NCI-H2029 (cell line): ENCODE results near the gene NLRX1.
"Not testable (repeated sequence)": the region's sequence is repeated elsewhere in the genome, so short reads cannot be mapped to it uniquely, and the experiment has no call there.

Source experiments
- DNase-seq: peaks from one replicate; lab custom pipeline; 2025; lab: John Stamatoyannopoulos, UW

The NLRX1 gene

DNA sequence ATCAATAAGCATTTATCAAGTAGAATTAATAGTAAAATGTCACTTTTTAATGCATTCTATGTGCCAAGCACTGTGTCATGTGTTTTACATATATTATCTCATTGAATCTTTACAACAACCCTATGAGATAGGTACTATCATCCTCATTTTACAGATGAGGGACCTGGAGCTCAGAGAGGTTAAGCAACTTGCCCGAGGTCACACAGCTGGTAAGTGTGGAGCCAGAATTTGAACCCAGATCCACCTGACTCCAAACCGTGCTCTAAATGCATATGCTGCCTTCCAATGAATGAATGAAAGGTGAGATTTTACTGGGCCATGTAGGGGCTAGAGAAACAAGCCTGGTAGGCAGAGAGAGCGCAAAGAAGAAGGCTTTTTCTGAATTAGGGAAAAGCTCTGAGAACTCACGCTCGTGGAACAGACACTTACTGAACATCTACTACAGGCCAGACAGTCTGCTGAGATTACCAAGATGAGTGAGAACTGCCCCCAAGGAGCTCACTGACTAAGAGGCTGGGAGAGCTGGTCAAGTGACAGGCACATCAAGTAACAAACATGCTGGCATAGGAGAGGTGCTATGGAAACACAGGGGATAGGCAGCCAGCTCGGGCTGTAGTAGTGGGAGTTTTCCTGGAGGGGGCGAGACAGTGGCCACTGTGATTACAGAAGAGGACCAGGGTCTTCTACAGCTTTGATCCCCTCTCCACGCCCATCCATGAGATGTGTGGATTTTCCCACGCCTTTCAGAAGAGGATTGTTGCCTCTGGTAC lies 15.3 kb upstream of the NLRX1 start:
- no peak for DNase-seq

DNA sequence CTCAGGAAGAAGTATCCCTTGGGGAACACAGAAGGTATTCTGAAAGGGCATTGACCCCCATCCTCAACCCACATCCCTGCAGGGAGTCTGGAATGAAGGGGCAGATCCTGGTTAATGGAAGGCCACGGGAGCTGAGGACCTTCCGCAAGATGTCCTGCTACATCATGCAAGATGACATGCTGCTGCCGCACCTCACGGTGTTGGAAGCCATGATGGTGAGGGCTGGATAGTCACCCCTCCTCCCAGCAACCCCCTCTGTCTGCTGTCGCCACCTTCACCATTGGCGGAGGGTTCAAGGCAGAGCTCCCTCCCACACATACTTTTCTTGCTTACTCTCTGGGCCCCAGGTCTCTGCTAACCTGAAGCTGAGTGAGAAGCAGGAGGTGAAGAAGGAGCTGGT lies 14.3 kb upstream of the NLRX1 start:
- DNase-seq = no peak

- DNase-seq = no peak
Measured at GRCh38 chr11:119155733-119156492, 12.6 kb upstream of the NLRX1 start.

- DNase-seq = no peak
Measured at GRCh38 chr11:119156496-119156895, 12.0 kb upstream of the NLRX1 start.

DNA sequence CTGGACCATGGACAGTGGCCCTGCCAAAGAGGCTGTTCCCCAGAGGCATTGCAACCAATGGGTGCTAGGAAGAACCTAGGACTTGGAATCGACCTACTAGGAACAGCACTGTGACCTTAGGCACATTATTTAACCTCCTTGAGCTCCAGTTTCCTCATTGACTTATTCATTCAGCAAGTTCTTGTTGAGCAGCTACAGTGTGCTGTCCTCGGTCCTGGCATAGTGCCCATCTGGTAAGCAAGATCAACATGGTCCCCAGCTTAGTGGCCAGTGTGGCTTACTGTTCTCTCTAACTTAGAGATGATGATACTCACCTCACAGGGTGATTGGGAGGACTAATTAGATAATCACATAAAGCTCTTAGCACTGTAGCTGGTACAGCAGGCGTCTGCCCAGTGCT lies 11.5 kb upstream of the NLRX1 start:
- no peak for DNase-seq

- DNase-seq = no peak
Measured at GRCh38 chr11:119158467-119158866, 10.1 kb upstream of the NLRX1 start.

DNA sequence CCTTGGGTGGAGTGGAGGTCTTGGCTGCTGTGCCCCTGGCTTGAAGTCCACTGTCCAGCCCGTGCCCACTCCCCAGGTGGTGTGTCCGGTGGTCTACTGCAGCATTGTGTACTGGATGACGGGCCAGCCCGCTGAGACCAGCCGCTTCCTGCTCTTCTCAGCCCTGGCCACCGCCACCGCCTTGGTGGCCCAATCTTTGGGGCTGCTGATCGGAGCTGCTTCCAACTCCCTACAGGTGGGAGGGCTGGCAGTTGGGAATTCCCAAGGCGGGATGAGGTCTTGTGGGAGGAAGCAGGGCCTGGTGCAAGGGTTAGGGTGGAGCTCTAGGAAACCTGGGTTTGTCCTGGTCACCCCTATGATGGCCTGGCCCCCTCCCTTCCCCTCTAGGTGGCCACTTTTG lies 8.4 kb upstream of the NLRX1 start:
- DNase-seq = no peak

GRCh38 chr11:119161871-119162270 lies 6.7 kb upstream of the NLRX1 start:
- no peak for DNase-seq

- no peak for DNase-seq
Measured at GRCh38 chr11:119166368-119167076, 2.0 kb upstream of the NLRX1 start.

GRCh38 chr11:119167077-119167458 lies 1.5 kb upstream of the NLRX1 start:
- DNase-seq = not testable (repeated sequence)

- no peak for DNase-seq
Measured at GRCh38 chr11:119167933-119168332, 592 bp upstream of the NLRX1 start.

GRCh38 chr11:119169282-119169719 lies 776 bp downstream of the NLRX1 start:
- DNase-seq = no peak

DNA sequence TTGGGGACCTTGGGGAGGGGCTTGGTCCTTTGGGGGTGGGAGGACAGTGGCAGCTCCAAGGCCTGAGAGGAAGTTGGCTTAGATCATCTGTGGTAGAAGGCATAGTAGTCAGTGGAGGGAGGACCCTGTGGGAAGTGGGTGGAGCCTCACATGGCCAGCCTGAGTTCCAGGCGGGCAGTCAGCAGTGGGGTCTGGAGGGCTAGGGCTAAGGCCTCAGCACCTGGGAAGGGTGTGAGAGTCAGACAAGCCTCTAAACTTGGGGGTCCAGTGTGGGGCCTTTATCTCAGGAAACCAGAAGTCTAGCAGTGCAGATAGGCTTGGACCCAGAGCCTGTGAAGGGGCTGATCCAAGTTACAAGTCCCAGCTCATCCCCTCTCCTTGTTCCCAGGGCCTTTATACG lies 4.0 kb downstream of the NLRX1 start:
- no peak for DNase-seq

GRCh38 chr11:119173453-119173852 lies 4.9 kb downstream of the NLRX1 start:
- no peak for DNase-seq

- peak; percentile 38 for DNase-seq
Measured at GRCh38 chr11:119175493-119176077, 7.1 kb downstream of the NLRX1 start.

DNA sequence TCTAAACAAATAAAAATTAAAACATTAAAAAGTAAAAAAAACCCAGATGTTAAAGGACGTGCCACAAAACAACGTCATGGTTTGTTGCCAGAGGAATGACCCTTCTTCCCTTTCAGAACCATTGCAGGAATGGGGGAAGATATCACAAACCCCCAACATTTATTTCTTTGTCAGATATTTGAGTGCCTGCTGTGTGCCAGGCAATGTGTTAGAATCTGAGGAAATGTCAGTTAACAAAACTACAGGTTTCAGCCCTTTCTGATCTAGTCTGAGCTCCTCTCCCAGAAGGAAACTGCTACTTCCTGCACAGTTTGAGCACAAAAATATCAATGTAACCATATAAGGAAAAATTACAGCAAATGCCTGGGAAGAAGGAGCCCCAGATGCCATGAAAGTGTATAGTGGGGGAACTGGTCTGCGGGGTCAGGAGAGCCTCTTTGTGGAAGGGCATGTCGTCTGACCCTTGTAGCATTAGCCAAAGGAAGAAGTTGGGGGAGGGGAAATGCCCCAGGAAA lies 9.7 kb downstream of the NLRX1 start:
- DNase-seq = no peak

- no peak for DNase-seq
Measured at GRCh38 chr11:119179342-119179741, 10.8 kb downstream of the NLRX1 start.

- DNase-seq = peak; percentile 95
Measured at GRCh38 chr11:119179983-119180382, 11.5 kb downstream of the NLRX1 start.

DNA sequence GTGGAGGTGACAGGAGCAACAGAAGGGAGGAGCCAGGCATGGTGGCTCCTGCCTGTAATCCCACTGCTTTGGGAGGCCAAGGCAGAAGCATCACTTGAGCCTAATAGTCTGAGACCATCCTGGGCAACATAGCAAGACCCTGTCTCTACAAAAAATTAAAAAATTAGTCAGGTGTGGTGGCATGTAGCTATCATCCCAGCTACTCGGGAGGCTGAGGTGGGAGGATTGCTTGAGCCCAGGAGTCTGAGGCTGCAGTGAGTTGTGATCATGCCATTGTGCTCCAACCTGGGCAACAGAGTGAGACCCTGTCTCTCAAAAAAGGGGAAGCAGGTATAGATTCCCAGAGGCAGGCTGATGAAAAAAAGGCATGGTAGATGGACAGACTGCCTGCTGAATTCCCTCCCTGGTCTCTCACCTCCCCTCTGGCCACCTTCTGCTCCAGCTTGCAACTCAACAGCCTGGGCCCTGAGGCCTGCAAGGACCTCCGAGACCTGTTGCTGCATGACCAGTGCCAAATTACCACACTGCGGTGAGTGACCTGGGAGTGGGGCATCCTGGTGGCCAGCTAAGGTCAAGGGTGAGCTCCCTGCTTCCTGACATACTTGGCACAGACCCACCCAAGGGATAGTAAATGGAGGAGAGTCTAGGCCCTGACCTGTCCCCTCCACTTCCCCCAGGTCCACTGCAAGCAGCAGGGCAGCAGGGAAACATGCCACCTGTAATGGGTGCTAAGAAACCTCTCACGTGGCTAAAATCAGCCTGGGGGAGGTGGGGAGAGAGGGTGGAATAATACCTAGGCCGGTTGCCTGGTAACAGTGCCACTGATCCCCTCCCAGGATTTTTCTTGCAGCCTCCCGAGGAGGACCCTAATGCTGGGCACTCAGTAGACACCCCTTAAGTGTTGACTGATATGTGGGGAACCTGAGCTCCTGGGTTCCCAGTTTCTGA lies 12.5 kb downstream of the NLRX1 start:
- DNase-seq = no peak

DNA sequence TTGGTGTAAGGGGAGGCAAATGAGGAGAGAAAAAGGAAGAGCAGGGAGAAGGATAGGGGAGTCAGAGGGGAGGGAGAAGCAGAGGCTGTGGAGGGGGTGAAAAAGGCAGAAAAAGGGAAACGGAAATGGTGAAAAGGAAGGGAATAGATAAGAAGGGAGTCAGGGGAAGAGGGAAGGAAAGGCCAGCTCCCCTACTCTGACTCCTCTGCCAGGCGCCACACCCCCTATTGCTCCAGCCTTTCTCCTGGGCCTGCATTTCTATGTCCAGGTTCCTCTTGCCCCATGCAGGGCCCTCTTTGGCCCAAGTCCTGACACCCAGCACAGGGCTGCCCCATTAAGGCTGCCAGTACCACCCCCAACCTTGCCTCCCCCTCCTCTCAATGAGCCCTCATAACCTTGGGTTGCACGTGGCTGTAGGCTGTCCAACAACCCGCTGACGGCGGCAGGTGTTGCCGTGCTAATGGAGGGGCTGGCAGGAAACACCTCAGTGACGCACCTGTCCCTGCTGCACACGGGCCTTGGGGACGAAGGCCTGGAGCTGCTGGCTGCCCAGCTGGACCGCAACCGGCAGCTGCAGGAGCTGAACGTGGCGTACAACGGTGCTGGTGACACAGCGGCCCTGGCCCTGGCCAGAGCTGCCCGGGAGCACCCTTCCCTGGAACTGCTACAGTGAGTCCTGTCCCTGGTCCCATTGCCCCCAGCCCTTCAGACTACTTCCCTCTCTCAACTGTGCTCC lies 13.3 kb downstream of the NLRX1 start:
- DNase-seq = peak; percentile 73
